ENCODE measurements around the gene PITPNM3.

The PITPNM3 gene

DNA sequence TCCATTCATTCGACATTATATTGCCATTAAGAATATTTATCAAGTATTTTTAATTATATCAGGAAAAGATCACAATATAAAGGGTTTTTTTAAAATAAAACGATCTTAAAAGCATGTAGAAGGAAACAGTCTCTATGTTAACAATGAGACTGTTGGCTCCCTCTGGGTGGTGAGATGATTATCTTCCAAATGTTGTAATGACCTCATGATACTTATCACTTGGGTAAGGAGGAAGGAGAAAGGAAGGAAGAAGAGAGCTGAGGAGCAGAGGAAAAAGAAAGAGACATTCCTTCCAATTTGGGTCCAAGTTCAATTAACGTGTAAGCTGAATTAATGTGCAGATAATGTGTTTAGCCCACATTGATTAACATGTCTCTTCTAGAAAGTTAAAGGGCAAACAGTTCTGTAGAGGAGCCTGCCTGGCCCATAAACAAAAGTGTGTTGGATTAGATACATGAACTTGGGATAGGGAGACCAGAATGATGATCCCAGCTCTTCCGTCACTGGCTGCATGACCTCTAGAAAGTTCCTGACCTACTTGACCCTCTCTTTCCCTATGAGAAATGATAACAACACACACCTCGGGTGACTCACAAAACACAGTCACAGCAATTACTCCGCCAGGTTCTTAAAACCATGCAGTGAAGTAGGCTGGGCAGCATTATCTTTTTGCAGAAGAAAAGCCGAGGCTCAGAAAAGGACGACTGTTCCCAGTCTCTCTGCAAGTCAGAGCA, 80.1 kb downstream of the PITPNM3 start:
- no peak for DNase-seq

GRCh38 chr17:6475411-6475810, 80.9 kb downstream of the PITPNM3 start:
- DNase-seq: no peak

DNA sequence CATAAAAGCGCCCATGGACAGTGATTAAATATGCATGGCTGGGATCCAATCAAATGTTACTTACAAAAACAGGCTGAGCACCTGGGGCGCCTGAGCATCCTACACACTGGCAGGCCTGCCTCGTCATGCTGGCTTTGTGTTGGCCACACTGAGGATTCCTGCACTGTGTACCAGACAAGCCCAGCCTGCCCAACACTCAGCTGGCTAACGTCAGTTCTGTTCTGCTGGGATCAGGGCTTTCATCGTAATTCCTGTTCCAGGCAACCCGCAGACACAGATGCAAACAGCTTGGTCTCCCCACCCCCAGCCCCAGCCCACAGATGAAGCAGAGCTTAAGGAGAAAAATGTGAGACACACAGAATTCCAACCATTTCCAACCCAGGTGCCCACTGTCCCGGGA, 81.4 kb downstream of the PITPNM3 start:
- DNase-seq: no peak

- no peak for DNase-seq
Measured at GRCh38 chr17:6474376-6474775, 82.0 kb downstream of the PITPNM3 start.

DNA sequence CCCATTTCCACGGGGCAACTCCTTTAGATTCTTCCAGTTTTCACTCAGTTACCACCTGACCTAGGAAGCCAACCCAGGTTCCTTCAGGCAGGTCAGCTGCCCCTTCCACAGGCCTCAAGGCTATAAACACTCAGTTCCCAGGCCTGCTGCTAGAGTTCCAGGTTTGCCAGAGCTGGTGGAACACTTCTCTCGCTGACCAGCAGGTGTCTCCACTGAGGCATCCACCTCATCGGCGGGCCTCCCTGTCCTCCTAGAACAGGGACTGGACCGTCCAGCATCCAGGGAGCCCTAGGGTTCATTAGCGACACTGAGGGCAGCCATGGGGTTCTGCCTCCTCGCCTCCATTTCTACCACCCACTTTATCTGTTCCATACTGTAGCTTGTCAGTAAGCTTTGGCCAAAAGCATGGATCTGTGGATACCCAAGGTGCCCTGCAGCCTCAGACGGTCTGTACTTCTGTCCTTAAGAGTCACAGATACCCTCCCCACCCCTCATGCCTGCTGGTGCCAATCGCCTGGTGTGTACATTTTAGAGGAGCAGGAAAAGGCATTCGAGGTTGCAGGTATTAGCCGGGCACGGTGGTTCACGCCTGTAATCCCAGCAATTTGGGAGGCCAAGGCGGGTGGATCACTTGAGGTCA, 83.1 kb downstream of the PITPNM3 start:
- no peak for DNase-seq

DNA sequence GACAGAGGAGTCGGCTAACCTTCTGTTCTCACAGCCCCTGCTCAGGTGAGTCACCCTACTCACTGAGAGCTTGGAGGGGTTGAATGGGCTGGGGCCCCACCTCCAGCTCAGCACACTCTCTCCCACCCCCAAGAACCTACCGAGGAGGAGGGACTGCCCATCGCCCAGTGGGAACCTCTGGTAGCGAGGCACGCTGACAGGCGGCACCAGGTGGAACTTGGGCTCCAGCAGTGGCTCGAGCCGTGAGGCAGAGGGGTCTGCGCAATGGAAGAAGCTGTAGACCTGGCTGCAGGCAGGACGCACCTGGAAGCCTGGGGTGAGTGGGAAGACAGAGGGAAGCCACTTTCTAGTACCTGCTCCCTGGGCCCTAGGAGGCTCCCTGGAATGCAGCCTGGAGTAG, 83.8 kb downstream of the PITPNM3 start:
- no peak for DNase-seq

DNA sequence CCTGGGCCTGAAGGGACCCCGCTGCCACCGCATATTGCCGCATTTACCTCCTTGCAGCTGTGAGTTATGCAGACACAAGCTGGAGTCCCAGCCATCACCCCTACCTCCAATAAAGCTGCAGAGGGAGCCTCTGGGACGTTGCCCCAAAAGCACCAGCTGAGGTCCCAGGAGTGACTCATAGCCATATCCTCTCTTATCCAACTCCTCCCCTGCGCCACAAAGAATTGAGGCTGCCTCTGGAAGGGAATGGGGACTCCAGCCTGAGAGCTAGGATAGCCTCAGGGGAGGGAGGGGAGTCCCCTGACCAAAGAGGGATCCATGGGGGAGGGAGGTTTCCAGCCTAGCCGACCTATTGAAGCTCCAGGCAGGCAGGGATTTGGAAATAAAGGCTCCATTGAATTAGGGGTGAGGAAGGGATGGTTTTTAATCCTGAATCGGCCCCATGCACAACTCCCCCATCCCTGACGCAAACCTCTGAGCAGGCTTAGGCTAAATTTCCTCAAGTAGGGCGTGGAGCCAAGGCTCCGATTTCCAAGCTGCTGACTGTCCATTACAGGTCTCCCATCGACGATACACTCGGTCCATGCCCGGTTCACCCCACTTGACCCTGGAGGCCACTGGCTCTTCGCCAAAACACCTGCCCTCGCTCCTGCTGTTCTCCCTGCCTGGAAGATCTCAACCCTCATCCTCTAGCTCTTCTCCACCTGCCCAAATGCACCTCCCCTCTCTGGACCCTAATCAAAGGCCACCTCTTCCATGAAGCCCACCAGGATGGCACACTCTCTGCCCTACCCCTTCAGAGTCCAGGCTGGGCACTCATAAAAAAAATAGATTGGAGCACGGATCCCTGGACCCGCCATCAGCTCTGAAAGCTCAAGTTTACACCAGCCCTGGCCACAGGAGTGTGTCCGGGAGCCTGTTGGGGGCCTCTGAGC, 84.6 kb downstream of the PITPNM3 start:
- DNase-seq: no peak

DNA sequence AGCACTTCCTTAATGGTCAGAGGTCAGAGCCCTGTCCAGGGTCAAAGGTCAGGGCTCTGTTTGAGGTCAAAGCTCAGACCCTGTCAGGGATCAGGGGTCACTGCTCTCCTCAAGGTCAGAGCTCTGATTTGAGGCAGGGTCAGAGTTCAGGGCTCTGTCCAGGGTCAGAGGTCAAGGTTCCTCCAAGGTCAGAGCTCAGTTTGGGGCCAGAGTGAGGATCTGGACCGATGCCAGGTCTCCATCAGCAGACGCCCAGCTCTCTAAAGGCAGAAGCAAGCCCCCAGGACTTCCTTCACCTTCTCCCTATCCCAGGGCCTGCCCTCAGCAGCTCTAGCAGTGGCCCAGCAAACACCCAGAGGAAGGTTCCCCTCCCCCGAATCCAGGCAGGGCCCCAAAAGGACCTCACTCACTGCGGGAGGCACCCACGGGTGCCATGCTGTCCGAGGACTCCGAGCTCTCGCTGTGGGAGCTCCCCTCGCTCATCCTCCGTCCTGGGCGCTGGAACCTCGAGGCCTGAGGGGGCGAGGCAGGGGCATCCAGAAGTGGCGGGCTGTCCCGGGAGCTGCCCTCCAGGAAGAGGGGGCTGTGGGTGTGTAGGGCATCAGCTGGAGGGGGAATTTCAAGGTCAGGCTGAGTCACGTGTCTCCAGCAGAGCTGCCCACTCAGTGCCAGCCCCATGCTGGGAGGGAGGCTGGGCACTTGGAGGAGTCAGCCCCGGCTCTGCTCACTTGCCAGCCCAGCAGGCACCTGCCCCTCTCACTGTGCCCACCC, 85.4 kb downstream of the PITPNM3 start:
- no peak for DNase-seq

DNA sequence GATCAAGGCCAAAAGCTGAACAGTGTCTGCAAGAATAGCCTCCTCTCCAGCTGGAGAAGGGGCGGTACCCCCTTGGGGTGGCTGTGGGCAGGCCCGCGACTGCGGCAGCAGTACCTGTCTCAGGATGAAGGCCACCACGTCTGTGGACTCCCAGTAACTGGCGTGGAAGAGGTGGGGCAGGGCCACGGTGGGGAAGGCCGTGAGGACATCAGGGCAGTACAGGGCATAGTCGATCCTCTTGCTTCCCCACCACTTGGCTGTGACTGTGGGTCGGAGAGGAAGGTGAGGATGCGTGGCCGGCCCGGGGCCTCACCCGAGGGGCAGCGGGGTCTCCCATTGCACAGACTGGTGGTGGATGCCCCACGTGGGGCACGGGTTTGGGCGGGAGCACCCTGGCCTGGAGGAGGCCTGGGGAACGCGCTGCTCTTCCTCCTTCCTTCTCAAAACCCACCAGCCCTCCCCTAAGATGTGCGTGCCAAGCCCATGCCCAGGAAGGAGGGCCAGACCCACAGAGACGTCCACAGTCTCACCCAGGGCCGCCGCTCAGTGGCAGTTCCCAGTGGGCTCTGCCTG, 86.1 kb downstream of the PITPNM3 start:
- no peak for DNase-seq

GRCh38 chr17:6468051-6468790, 88.1 kb downstream of the PITPNM3 start:
- no peak for DNase-seq

DNA sequence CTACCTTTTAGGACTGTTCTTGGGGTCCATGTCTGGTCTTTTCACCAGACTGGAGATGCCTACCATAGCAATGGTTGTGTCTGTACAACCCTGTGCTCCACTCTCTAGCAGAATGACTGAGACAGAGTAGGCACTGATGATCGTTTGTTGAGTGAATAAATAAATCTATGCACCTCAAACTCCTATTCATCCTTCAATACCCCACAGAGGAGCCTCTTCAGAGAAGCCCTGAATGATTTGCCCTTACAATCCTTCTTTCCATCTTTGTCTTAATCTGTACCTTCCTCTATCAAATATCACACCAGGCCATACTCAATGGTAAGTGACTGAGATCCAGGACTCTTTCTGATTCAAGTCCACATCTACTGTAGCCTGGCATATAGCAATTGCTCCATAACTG, 88.8 kb downstream of the PITPNM3 start:
- no peak for DNase-seq

GRCh38 chr17:6465206-6466003, 91.0 kb downstream of the PITPNM3 start:
- DNase-seq: no peak

GRCh38 chr17:6464446-6465041, 91.8 kb downstream of the PITPNM3 start:
- DNase-seq: no peak

DNA sequence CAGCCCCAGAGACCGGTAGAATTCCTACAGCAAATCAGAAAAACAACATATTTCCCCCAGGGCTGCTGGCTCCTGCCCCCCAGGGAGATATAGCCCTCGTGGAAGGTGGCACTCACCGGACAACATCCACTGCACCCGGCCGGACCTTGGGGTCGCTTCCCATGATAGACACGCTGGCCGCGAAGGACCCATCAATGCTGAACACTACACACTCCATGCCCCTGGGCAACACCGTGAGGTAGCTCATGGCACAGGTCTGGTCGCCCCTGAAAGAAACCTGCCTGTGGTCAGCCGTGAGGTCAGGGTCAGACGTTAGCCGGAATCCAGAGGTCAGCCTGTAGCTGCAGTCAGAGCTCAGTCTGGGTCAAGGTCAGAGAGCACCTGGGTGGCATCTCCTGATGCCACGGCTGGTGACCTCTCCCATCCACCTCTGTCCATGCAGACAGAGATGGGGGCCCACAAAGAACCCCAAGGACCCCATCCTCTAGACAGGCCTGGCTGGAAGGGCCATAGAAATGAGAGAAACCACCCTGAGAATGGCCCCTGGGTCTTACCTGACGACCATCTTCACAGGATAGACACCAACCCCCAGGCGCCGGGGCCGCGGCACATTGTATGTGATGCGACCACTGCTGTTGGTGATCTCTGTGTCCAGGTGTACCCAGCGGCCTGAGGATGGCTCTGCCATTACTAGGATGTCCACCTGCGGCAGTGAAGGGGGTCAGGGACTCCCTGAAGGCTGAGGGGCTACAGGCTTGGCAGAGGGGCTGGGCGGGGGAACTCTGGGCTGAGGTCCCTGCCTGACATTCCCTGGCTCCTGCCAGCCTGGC, 92.5 kb downstream of the PITPNM3 start:
- DNase-seq: no peak

DNA sequence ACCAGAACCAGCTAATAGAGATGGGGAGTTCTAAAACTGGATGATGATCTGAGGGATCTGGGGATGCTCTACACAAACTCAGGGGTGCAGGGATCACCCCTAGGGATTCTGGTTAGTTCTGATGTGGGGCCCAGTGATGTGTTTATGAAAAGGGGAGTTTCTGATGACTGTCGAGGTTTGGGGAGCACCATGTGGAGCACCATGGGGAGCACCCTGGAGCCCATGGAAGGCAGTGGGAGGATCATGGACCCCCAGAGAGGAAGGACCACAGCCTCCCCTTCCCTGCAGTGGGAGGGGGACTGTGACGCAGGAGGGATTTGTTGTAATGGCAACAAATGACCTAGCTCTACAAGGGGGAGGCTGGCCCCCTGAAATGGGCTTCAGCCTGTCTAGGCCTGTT, 93.7 kb downstream of the PITPNM3 start:
- DNase-seq: no peak

DNA sequence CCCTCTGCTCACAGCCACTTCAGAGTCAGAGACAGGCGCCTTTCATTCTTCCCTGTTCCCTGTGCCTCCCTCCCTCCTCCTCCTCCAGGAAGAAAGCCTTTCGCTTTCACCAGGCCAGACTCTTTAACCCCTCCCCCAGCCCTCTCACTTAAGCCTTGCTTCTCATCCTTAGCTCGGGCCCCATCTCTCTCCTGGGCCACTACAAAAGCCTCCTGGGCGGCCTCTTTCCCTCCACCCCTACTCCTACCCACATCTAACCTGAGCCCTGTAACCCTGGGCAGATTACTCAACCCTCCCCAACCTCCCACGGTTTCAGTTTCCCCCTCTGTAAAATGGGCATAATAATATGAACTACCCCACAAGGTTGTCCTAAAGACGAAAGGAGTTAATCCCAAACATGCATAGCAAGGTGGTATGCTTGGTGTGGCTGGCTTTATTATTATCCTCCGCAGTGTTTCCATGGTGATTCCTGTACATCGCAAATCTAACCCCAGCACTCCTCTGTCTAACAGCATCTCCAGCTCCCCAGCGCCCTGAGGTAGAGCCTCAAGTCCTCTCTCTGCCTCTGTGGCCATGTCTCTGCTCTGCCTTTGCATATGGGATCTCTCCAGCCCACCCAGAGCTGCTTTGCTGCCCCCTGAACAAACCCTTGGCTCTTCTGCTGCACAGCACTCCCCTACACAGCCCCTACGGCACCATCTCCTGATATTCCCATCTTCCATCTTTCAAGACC, 94.4 kb downstream of the PITPNM3 start:
- DNase-seq: no peak

DNA sequence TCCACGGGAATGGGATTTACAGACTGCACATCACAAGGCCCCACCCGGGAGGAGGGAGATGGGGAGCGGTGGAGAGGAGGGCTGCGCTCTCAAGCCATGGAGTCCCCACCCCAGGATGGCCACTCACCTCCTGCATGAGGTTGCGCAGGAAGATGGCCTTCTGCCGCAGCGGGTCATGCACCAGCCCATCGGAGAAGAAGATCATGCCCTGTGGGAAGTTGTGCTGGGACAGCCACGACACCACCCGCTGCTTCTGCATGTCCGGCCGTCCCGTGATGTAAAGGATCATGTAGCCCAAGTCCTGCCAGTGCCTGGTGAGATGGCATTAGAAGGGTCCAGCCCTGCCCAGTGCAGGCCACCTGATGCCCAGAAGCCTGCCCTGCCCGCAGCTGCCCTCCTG, 95.1 kb downstream of the PITPNM3 start:
- DNase-seq: no peak

DNA sequence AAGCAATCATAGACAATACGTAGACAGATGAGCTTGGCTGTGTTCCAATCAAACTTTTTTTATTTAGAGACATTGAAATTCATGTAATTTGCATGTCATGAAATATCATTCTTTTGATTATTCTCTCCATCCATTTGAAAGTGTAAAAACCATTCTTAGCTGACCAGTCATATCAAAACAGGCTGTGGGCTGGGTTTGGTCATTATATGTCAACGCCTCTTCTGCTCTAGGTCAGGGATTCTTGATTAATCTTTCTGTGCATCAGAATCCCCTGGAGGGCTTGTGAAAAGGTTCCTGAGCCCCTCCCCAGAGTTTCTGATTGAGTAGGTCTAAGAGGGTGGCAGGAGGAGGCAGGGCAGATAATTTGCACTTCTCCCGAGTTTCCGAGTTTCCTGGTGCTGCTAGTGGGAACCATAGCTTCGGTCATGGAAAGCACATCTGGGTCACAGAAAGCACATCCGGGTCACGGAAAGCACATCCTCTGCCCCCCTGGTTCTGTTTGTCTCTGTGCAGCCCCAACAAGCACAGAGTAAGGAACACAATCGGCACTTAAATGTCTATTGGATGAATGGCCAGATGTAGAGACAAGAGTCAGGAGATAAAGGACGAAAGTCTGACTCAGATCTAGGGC, 95.7 kb downstream of the PITPNM3 start:
- no peak for DNase-seq

Data from NCI-H187 treated with DMSO at 0.1 percent for 48 hours (cell line).